Activated T-cell treated with anti-CD3 and anti-CD28 coated beads, Interleukin-2, amount 50 U/mL, for 24 hours (primary cell): Measurements from ENCODE around the gene PCDHA9.
"Not testable (repeated sequence)": the region's sequence is repeated elsewhere in the genome, so short reads cannot be mapped to it uniquely, and the experiment has no call there.

Experiments used
- DNase-seq: peaks from one replicate; pipeline ENCODE4 v3.0.0-alpha.2; 2020
- H3K27ac Mint-ChIP-seq: 2 replicates; pipeline ENCODE4 v1.8.0; 2020; ENCODE audit warnings: mild to moderate bottlenecking, mixed read lengths
- H3K27me3 Mint-ChIP-seq: 2 replicates; pipeline ENCODE4 v1.8.0; 2020; ENCODE audit warnings: mixed read lengths
- H3K36me3 Mint-ChIP-seq: 2 replicates; pipeline ENCODE4 v1.8.0; 2020; ENCODE audit warnings: low read depth, mixed read lengths
- H3K4me1 Mint-ChIP-seq: 2 replicates; pipeline ENCODE4 v1.8.0; 2020; ENCODE audit warnings: low read depth, mixed read lengths
- H3K4me3 Mint-ChIP-seq: 2 replicates; pipeline ENCODE4 v1.8.0; 2020; ENCODE audit warnings: mild to moderate bottlenecking, moderate library complexity, mixed read lengths
- H3K9me3 Mint-ChIP-seq: 2 replicates; pipeline ENCODE4 v1.8.0; 2020; ENCODE audit warnings: mixed read lengths

The PCDHA9 gene

GRCh38 chr5:140857177-140857986 is 9.2 kb downstream of the PCDHA9 start:
- Mint-ChIP-seq H3K4me1 (no peaks in the 10 kb centered on the region), H3K27me3 (peaks cover 43% of the 10 kb centered on the region), H3K9me3 (peaks cover 16% of the 10 kb centered on the region), H3K36me3 (no peaks in the 10 kb centered on the region), H3K27ac (no peak overlapping the region), H3K4me3 (no peak overlapping the region)
- no peak for DNase-seq

GRCh38 chr5:140857987-140858240 is 9.7 kb downstream of the PCDHA9 start:
- Mint-ChIP-seq H3K4me1 (no peaks in the 10 kb centered on the region), H3K4me3 (no peak overlapping the region), H3K27ac (no peak overlapping the region), H3K27me3 (peaks cover 47% of the 10 kb centered on the region), H3K9me3 (peaks cover 18% of the 10 kb centered on the region), H3K36me3 (no peaks in the 10 kb centered on the region)
- DNase-seq = no peak

- H3K27ac Mint-ChIP-seq = no peak overlapping the region
- no peaks in the 10 kb centered on the region for H3K36me3 Mint-ChIP-seq
- no peak overlapping the region for H3K4me3 Mint-ChIP-seq
- peaks cover 19% of the 10 kb centered on the region for H3K9me3 Mint-ChIP-seq
- H3K27me3 Mint-ChIP-seq = peaks cover 39% of the 10 kb centered on the region
- no peak for DNase-seq
- H3K4me1 Mint-ChIP-seq = no peaks in the 10 kb centered on the region
Observed at GRCh38 chr5:140862441-140863295, 14.5 kb downstream of the PCDHA9 start.

GRCh38 chr5:140868721-140869554 is 20.8 kb downstream of the PCDHA9 start, which contains the start of gene PCDHA11:
TSS of gene PCDHA11 (plus strand) at chr5:140868957. CDS start at chr5:140869104, 147 bp downstream.
- peaks cover 44% of the 10 kb centered on the region for H3K27me3 Mint-ChIP-seq
- H3K9me3 Mint-ChIP-seq = peaks cover 16% of the 10 kb centered on the region
- peaks cover 7% of the 10 kb centered on the region for H3K36me3 Mint-ChIP-seq
- H3K4me3 Mint-ChIP-seq = no peak within 1 kb of the TSS
- DNase-seq = no peak
- no peak within 1 kb of the TSS for H3K27ac Mint-ChIP-seq
- no peaks in the 10 kb centered on the region for H3K4me1 Mint-ChIP-seq

GRCh38 chr5:140869555-140869886 is 21.3 kb downstream of the PCDHA9 start:
- H3K9me3 Mint-ChIP-seq = peaks cover 21% of the 10 kb centered on the region
- H3K36me3 Mint-ChIP-seq = peaks cover 7% of the 10 kb centered on the region
- no peaks in the 10 kb centered on the region for H3K4me1 Mint-ChIP-seq
- H3K27me3 Mint-ChIP-seq = peaks cover 47% of the 10 kb centered on the region
- no peak overlapping the region for H3K4me3 Mint-ChIP-seq
- no peak overlapping the region for H3K27ac Mint-ChIP-seq
- no peak for DNase-seq

GRCh38 chr5:140870221-140871201 is 22.3 kb downstream of the PCDHA9 start:
- DNase-seq = no peak
- Mint-ChIP-seq H3K4me3 (no peak overlapping the region), H3K27ac (no peak overlapping the region), H3K4me1 (no peaks in the 10 kb centered on the region), H3K9me3 (peaks cover 27% of the 10 kb centered on the region), H3K27me3 (peaks cover 54% of the 10 kb centered on the region), H3K36me3 (peaks cover 7% of the 10 kb centered on the region)

GRCh38 chr5:140875085-140876065 is 27.2 kb downstream of the PCDHA9 start, which contains the start of gene PCDHA12:
TSS of gene PCDHA12 (plus strand) at chr5:140875308. CDS start at chr5:140875473, 165 bp downstream.
- Mint-ChIP-seq H3K36me3 (peaks cover 3% of the 10 kb centered on the region), H3K27ac (no peak within 1 kb of the TSS), H3K9me3 (peaks cover 37% of the 10 kb centered on the region), H3K27me3 (peaks cover 57% of the 10 kb centered on the region), H3K4me3 (no peak within 1 kb of the TSS), H3K4me1 (no peaks in the 10 kb centered on the region)
- no peak for DNase-seq

- H3K36me3 Mint-ChIP-seq, H3K4me1 Mint-ChIP-seq, H3K4me3 Mint-ChIP-seq, H3K27ac Mint-ChIP-seq, DNase-seq: not testable (repeated sequence)
- peaks cover 41% of the 10 kb centered on the region for H3K9me3 Mint-ChIP-seq
- H3K27me3 Mint-ChIP-seq = peaks cover 58% of the 10 kb centered on the region
Observed at GRCh38 chr5:140876541-140877261, 28.5 kb downstream of the PCDHA9 start.

GRCh38 chr5:140877262-140877581 is 29.0 kb downstream of the PCDHA9 start:
- no peak for DNase-seq
- no peak overlapping the region for H3K4me3 Mint-ChIP-seq
- peaks cover 60% of the 10 kb centered on the region for H3K27me3 Mint-ChIP-seq
- peaks cover 42% of the 10 kb centered on the region for H3K9me3 Mint-ChIP-seq
- peaks cover 3% of the 10 kb centered on the region for H3K36me3 Mint-ChIP-seq
- no peaks in the 10 kb centered on the region for H3K4me1 Mint-ChIP-seq
- H3K27ac Mint-ChIP-seq = no peak overlapping the region

- Mint-ChIP-seq H3K4me1 (no peaks in the 10 kb centered on the region), H3K4me3 (no peak within 1 kb of the TSS), H3K27ac (no peak within 1 kb of the TSS), H3K9me3 (peaks cover 25% of the 10 kb centered on the region), H3K27me3 (peaks cover 37% of the 10 kb centered on the region), H3K36me3 (peaks cover 5% of the 10 kb centered on the region)
- DNase-seq = no peak
Observed at GRCh38 chr5:140881889-140882590, 33.9 kb downstream of the PCDHA9 start, which contains the start of gene PCDHA13. TSS of gene PCDHA13 (plus strand) at chr5:140882124. CDS start at chr5:140882269, 145 bp downstream.

- Mint-ChIP-seq H3K4me3 (no peak overlapping the region), H3K4me1 (no peaks in the 10 kb centered on the region), H3K27ac (no peak overlapping the region), H3K9me3 (peaks cover 28% of the 10 kb centered on the region), H3K27me3 (peaks cover 32% of the 10 kb centered on the region), H3K36me3 (peaks cover 5% of the 10 kb centered on the region)
- no peak for DNase-seq
Observed at GRCh38 chr5:140882591-140882899, 34.4 kb downstream of the PCDHA9 start.

- Mint-ChIP-seq H3K36me3 (peaks cover 5% of the 10 kb centered on the region), H3K27ac (no peak overlapping the region), H3K4me1 (no peaks in the 10 kb centered on the region), H3K9me3 (peaks cover 23% of the 10 kb centered on the region), H3K4me3 (no peak overlapping the region), H3K27me3 (peaks cover 29% of the 10 kb centered on the region)
- DNase-seq = no peak
Observed at GRCh38 chr5:140883373-140883772, 35.2 kb downstream of the PCDHA9 start.
